K562 (cell line): ENCODE measurements around the gene MRGPRE. TPM values are rescaled to one million over a fixed set of nuclear protein-coding genes. Genes with fewer than 3 reads are reported as not detected.

ENCODE experiments used
- ATAC-seq: fragments of 200-7000 bp; cut with Tn5 transposase; 3 replicates; pipeline ENCODE4 v1.9.1; 2020; ENCODE audit warnings: moderate library complexity
- BruUV-seq: library from RNA; stranded (reverse); fragments of 400-500 nt; replicated peaks from 2 replicates; lab custom pipeline; 2021; lab: Mats Ljungman, UMichigan
- CTCF ChIA-PET: fragments of 300-600 bp; formaldehyde crosslinking; extraction: SDS; loops from one replicate; lab custom pipeline; 2021; ENCODE audit warnings: low intra/inter-chr PET ratio; lab: Yijun Ruan, JAX
- POLR2A ChIA-PET: fragments of 300-600, 350-650 bp; sonication (Branson Sonifier 250); formaldehyde crosslinking; extraction: SDS; loops from one replicate; lab custom pipeline; 2021; ENCODE audit warnings: antibody characterized with exemption, inconsistent platforms; lab: Yijun Ruan, JAX
- DNase-seq, 4 experiments: peaks; one replicate each; pipeline versions ENCODE4 v3.0.0 to v3.0.0-alpha.2; 2011 to 2018; ENCODE audit warnings: low spot score in 3 of 4, mixed read lengths in 3 of 4; ENCODE audit errors: extremely low read depth in 1 of 4
- FAIRE-seq: peaks from 2 replicates; lab custom pipeline; 2011; peaks lifted over from hg19 to GRCh38; lab: Jason Lieb, UNC
- H2AFZ ChIP-seq: 2 replicates; pipeline ENCODE4 v1.6.0; 2011; ENCODE audit warnings: low read depth, low read length, control low read depth, inconsistent platforms
- H3K27ac ChIP-seq: fragments of 200-600 bp; 3 replicates; pipeline ENCODE4 v1.8.0; 2011; ENCODE audit warnings: low read depth, mild to moderate bottlenecking, control low read depth, inconsistent platforms, low read length, moderate library complexity, mixed read lengths; ENCODE audit errors: extremely low read depth
- H3K27me3 ChIP-seq, 2 experiments: fragments of 300-600 bp in 1 of 2; 2 replicates in 1 of 2; 3 replicates in 1 of 2; pipeline versions ENCODE4 v1.6.0 to v1.8.0; 2011; ENCODE audit warnings: inconsistent platforms in 2 of 2, low read length in 2 of 2, mild to moderate bottlenecking in 1 of 2, mixed read lengths in 1 of 2, moderate library complexity in 1 of 2; ENCODE audit not compliant: control insufficient read depth in 2 of 2, insufficient read depth in 2 of 2
- H3K36me3 ChIP-seq: fragments of 300-600 bp; 3 replicates; pipeline ENCODE4 v1.8.0; 2011; ENCODE audit warnings: mild to moderate bottlenecking, low read length, inconsistent platforms; ENCODE audit not compliant: control insufficient read depth, insufficient read depth
- H3K4me1 ChIP-seq, 2 experiments: fragments of 200-600 bp in 1 of 2; replicated peaks in 1 of 2; 2 replicates in 1 of 2; 3 replicates in 1 of 2; pipeline versions ENCODE4 v1.5.1 to v1.8.0; 2011; ENCODE audit warnings: inconsistent platforms in 2 of 2, low read length in 2 of 2, mild to moderate bottlenecking in 1 of 2, mixed read lengths in 1 of 2, moderate library complexity in 1 of 2; ENCODE audit not compliant: control insufficient read depth in 2 of 2, insufficient read depth in 2 of 2
- H3K4me2 ChIP-seq: 2 replicates; pipeline ENCODE4 v1.6.1; 2011; ENCODE audit warnings: low read length, control low read depth, inconsistent platforms, mixed read lengths; ENCODE audit not compliant: insufficient read depth
- H3K4me3 ChIP-seq: fragments of 200-600 bp; sonication (generic), shearing (Covaris generic); 2 replicates; pipeline ENCODE4 v1.5.1; 2016; ENCODE audit warnings: control low read depth, inconsistent platforms
- H3K79me2 ChIP-seq: fragments of 200-600 bp; 3 replicates; pipeline ENCODE4 v1.8.0; 2011; ENCODE audit warnings: low read length, inconsistent platforms; ENCODE audit not compliant: control insufficient read depth, insufficient read depth
- H3K9ac ChIP-seq, 2 experiments: 2 replicates each; pipeline versions ENCODE4 v1.6.0 to v1.6.1; 2011; ENCODE audit warnings: low read depth in 2 of 2, low read length in 2 of 2, control low read depth in 1 of 2, inconsistent platforms in 1 of 2, mild to moderate bottlenecking in 1 of 2, mixed read lengths in 1 of 2; ENCODE audit not compliant: insufficient read depth in 1 of 2
- H3K9me1 ChIP-seq: one replicate; pipeline ENCODE4 v1.6.0; 2011; ENCODE audit warnings: inconsistent platforms, mild to moderate bottlenecking, low read length, moderate library complexity; ENCODE audit not compliant: control insufficient read depth, insufficient read depth
- H3K9me3 ChIP-seq: replicated peaks from 2 replicates; pipeline ENCODE4 v1.5.1; 2011; ENCODE audit warnings: low read depth, low read length, inconsistent platforms; ENCODE audit not compliant: control insufficient read depth, insufficient read depth
- H4K20me1 ChIP-seq: replicated peaks from 2 replicates; pipeline ENCODE4 v1.6.1; 2011; ENCODE audit warnings: low read length, inconsistent platforms, mixed read lengths; ENCODE audit not compliant: control insufficient read depth, insufficient read depth
- DMBX1 ChIP-seq: fragments of 250-450 bp; sonication (Bioruptor Pico); IDR thresholded peaks from 2 replicates; pipeline ENCODE4 v1.8.0; 2022; ENCODE audit warnings: inconsistent platforms, mild to moderate bottlenecking, moderate library complexity, borderline replicate concordance
- JUND ChIP-seq, 2 experiments: IDR thresholded peaks; 2 replicates in 1 of 2; 3 replicates in 1 of 2; pipeline ENCODE4 v1.6.1; 2011; ENCODE audit warnings: borderline replicate concordance in 2 of 2, low read depth in 2 of 2, low read length in 2 of 2, improper control_type of control experiment in 1 of 2, missing biosample characterization in 1 of 2, missing genetic modification characterization in 1 of 2, missing genetic modification reagents in 1 of 2
- KLF6 ChIP-seq: fragments of 250-450 bp; sonication (Bioruptor Pico); IDR thresholded peaks from 2 replicates; pipeline ENCODE4 v1.4.0; 2020; ENCODE audit warnings: mild to moderate bottlenecking, moderate library complexity, borderline replicate concordance
- TBP ChIP-seq: optimal IDR thresholded peaks from 2 replicates; pipeline ENCODE3; 2011; ENCODE audit warnings: low read depth, low read length, improper control_type of control experiment
- TRIM24 ChIP-seq, 2 experiments: fragments of 450-650 bp; IDR thresholded peaks; 2 replicates each; pipeline ENCODE4 v1.6.1; 2016
- ZNF184 ChIP-seq: sonication (generic); formaldehyde crosslinking; IDR thresholded peaks from 2 replicates; pipeline ENCODE4 v1.5.0; 2020; ENCODE audit warnings: missing genetic modification reagents
- WGBS: fragments of 100-300 bp; shearing (Covaris generic); methylation state at CpG from one replicate; pipeline ENCODE4 v1.1.6; 2016; ENCODE audit warnings: low coverage, mixed read lengths; ENCODE audit not compliant: insufficient coverage; ENCODE audit errors: missing lambda C conversion rate; 5-methylcytosine and 5-hydroxymethylcytosine counted together
- in situ Hi-C: fragments of 300-500 bp; cut with MboI; formaldehyde crosslinking; loops from 4 replicates; pipeline ENCODE4 v1.15.0; 2018; ENCODE audit warnings: inconsistent platforms, mixed read lengths
- intact Hi-C: fragments of 100-400 bp; cut with micrococcal nuclease; formaldehyde crosslinking; loops from 2 replicates; pipeline ENCODE4 v1.14.2; 2022
- polyA plus RNA-seq, 8 experiments: library from polyadenylated mRNA; depleted of rRNA in 4 of 8; stranded (reverse) in 5 of 8; unstranded in 3 of 8; fragments of >200 nt; fragmentation: Nextera tagmentation in 2 of 8; fragmentation: Illumina TruSeq in 1 of 8; extraction: Ambion mirVana in 2 of 8; extraction: Trizol in 1 of 8; gene quantifications; 2 replicates each; pipeline versions ENCODE4 v1.2.1 to v1.2.3, GENCODE V29; 2011 to 2014; ENCODE audit warnings: inconsistent platforms in 1 of 8, missing spikeins in 1 of 8
- total RNA-seq, 7 experiments: library from RNA; depleted of rRNA in 6 of 7; stranded (reverse); fragments of >200 nt in 6 of 7; fragmentation: Illumina TruSeq in 2 of 7; extraction: Trizol in 2 of 7; gene quantifications; 2 replicates each; pipeline versions ENCODE4 v1.2.1 to v1.2.3, GENCODE V29; 2011 to 2021; ENCODE audit warnings: low replicate concordance in 1 of 7
- TF ChIP-seq, protein P1 (sequence below): conservative IDR thresholded peaks from 2 replicates; pipeline ENCODE4 v1.6.1; 2011; ENCODE audit warnings: low read depth, mild to moderate bottlenecking, low read length; ENCODE audit not compliant: control insufficient read depth
- TF ChIP-seq, protein P2 (sequence below): fragments of 450-650 bp; IDR thresholded peaks from 2 replicates; pipeline ENCODE4 v1.6.1; 2014; ENCODE audit warnings: low read depth, mild to moderate bottlenecking, moderate library complexity, borderline replicate concordance
- TF ChIP-seq, protein P3 (sequence below): sonication (generic); formaldehyde crosslinking; IDR thresholded peaks from 2 replicates; pipeline ENCODE4 v1.8.1; 2023; ENCODE audit warnings: mild to moderate bottlenecking, missing genetic modification reagents
- TF ChIP-seq, protein P4 (sequence below), 2 experiments: fragments of 150-350 bp in 1 of 2; IDR thresholded peaks; 2 replicates each; pipeline ENCODE4 v1.6.1; 2012 to 2016; ENCODE audit warnings: low read depth in 2 of 2, low read length in 2 of 2, mild to moderate bottlenecking in 1 of 2, moderate library complexity in 1 of 2

MRGPRE gene
- total and polyA plus RNA-seq, 9 of the 15 experiments (the other 6 are each of a cell fraction or from before 2014, with no cell fraction given) = not detected

DNA sequence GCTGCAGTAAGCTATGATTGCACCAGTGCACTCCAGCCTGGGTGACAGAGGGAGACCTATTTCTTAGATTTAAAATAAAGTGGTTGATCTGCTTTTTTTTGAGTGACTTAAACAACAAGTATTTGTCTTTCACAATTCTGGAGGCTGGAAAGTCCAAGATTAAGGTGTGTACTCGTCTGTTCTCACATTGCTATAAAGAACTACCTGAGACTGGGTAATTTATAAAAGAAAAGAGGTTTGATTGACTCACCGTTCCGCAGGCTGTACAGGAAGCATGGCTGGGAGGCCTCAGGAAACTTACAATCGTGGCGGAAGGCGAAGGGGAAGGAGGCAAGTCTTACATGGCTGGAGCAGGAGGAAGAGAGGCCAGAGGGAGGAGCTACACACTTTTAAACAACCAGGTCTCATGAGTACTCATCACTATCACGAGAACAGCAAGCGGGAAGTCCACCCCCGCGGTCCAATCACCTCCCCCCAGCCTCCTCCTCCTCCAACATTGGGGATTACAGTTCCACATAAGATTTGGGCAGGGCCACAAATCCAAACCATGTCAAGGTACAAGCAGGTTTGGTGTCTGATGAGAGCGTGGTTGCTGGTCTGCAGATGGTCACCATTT lies 47.4 kb downstream of the MRGPRE start:
- peak overlapping the region; percentile 77 for H2AFZ ChIP-seq
- no TSS peak for BruUV-seq
- H4K20me1 ChIP-seq = no peaks in the 10 kb centered on the region
- DNase-seq (peak in 1 of 4 experiments; percentile 55), ATAC-seq (peak; percentile 83), FAIRE-seq (peak; percentile 83)
- peaks cover 0 to 22% of the 10 kb centered on the region in 2 experiments; a peak in 3 of 5 replicates for H3K4me1 ChIP-seq
- peaks cover 2% of the 10 kb centered on the region; the same call in 1 of the 2 replicates for H3K9me3 ChIP-seq
- in situ Hi-C loops (no loop called here), intact Hi-C loops (no loop called here)
- WGBS = 49% methylated on average over 8 of the region's 11 CpGs
- H3K27ac ChIP-seq = no peak overlapping the region
- H3K27me3 ChIP-seq = no peaks in the 10 kb centered on the region
- CTCF ChIA-PET = no interaction called here
- no peak overlapping the region; a peak in 1 of 4 replicates for H3K9ac ChIP-seq
- no peaks in the 10 kb centered on the region for H3K9me1 ChIP-seq
- POLR2A ChIA-PET = interaction anchor here (1.1 to 1.5 kb wide), 2 partner anchors 15 kb away, joined by 4 read pairs; no protein-coding TSS in a partner anchor
- H3K79me2 ChIP-seq = no peaks in the 10 kb centered on the region
- no peaks in the 10 kb centered on the region for H3K36me3 ChIP-seq
- no peak overlapping the region for H3K4me3 ChIP-seq
- peak overlapping the region; percentile 5; the same call in 1 of the 2 replicates for H3K4me2 ChIP-seq
- TF ChIP-seq, protein P1, sequence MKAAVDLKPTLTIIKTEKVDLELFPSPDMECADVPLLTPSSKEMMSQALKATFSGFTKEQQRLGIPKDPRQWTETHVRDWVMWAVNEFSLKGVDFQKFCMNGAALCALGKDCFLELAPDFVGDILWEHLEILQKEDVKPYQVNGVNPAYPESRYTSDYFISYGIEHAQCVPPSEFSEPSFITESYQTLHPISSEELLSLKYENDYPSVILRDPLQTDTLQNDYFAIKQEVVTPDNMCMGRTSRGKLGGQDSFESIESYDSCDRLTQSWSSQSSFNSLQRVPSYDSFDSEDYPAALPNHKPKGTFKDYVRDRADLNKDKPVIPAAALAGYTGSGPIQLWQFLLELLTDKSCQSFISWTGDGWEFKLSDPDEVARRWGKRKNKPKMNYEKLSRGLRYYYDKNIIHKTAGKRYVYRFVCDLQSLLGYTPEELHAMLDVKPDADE = no peak
- TF ChIP-seq KLF6 (no peak), DMBX1 (CRISPR knock-in tag) (no peak), TBP (no peak), TRIM24 (IDR thresholded peaks at IDR 0.05) (peak in 1 of 2 experiments; percentile 51; a peak in 1 of 4 replicates), ZNF184 (CRISPR knock-in tag) (no peak), JUND (IDR thresholded peaks at IDR 0.05; ENCODE audit: borderline replicate concordance, low read depth, low read length) (no peak), JUND (tag; IDR thresholded peaks at IDR 0.05; ENCODE audit: borderline replicate concordance, low read depth, low read length) (no peak; the same call in 2 of the 3 replicates)
- TF ChIP-seq, protein P2, sequence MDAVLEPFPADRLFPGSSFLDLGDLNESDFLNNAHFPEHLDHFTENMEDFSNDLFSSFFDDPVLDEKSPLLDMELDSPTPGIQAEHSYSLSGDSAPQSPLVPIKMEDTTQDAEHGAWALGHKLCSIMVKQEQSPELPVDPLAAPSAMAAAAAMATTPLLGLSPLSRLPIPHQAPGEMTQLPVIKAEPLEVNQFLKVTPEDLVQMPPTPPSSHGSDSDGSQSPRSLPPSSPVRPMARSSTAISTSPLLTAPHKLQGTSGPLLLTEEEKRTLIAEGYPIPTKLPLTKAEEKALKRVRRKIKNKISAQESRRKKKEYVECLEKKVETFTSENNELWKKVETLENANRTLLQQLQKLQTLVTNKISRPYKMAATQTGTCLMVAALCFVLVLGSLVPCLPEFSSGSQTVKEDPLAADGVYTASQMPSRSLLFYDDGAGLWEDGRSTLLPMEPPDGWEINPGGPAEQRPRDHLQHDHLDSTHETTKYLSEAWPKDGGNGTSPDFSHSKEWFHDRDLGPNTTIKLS = 0 out of 2 replicates have a peak, but pooled peaks have one; percentile 21
- TF ChIP-seq, protein P3, sequence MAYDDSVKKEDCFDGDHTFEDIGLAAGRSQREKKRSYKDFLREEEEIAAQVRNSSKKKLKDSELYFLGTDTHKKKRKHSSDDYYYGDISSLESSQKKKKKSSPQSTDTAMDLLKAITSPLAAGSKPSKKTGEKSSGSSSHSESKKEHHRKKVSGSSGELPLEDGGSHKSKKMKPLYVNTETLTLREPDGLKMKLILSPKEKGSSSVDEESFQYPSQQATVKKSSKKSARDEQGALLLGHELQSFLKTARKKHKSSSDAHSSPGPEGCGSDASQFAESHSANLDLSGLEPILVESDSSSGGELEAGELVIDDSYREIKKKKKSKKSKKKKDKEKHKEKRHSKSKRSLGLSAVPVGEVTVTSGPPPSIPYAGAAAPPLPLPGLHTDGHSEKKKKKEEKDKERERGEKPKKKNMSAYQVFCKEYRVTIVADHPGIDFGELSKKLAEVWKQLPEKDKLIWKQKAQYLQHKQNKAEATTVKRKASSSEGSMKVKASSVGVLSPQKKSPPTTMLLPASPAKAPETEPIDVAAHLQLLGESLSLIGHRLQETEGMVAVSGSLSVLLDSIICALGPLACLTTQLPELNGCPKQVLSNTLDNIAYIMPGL (CRISPR knock-in tag) = no peak
- TF ChIP-seq, protein P4, sequence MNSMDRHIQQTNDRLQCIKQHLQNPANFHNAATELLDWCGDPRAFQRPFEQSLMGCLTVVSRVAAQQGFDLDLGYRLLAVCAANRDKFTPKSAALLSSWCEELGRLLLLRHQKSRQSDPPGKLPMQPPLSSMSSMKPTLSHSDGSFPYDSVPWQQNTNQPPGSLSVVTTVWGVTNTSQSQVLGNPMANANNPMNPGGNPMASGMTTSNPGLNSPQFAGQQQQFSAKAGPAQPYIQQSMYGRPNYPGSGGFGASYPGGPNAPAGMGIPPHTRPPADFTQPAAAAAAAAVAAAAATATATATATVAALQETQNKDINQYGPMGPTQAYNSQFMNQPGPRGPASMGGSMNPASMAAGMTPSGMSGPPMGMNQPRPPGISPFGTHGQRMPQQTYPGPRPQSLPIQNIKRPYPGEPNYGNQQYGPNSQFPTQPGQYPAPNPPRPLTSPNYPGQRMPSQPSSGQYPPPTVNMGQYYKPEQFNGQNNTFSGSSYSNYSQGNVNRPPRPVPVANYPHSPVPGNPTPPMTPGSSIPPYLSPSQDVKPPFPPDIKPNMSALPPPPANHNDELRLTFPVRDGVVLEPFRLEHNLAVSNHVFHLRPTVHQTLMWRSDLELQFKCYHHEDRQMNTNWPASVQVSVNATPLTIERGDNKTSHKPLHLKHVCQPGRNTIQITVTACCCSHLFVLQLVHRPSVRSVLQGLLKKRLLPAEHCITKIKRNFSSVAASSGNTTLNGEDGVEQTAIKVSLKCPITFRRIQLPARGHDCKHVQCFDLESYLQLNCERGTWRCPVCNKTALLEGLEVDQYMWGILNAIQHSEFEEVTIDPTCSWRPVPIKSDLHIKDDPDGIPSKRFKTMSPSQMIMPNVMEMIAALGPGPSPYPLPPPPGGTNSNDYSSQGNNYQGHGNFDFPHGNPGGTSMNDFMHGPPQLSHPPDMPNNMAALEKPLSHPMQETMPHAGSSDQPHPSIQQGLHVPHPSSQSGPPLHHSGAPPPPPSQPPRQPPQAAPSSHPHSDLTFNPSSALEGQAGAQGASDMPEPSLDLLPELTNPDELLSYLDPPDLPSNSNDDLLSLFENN (IDR thresholded peaks at IDR 0.05; ENCODE audit: low read depth in 2 of 2, low read length in 2 of 2) = no peak
